ENCODE measurements around the gene ATP1A4. TPM values are rescaled to one million over a fixed set of nuclear protein-coding genes. Genes with fewer than 3 reads are reported as not detected.

The ATP1A4 gene
- total RNA-seq, 1 donor from 2014 or later, result 0.35 TPM

GRCh38 chr1:160206421-160207117, 55.2 kb downstream of the ATP1A4 start:
- H3K4me3 Mint-ChIP-seq, result peak overlapping the region; percentile 87
- H3K27ac Mint-ChIP-seq (ENCODE audit: unreplicated experiment), result peak overlapping the region; percentile 54
- TF ChIP-seq CTCF (conservative IDR thresholded peaks at IDR 0.05), result no peak
- H3K4me1 Mint-ChIP-seq, result peaks cover 69% of the 10 kb centered on the region
- H3K27me3 Mint-ChIP-seq (ENCODE audit: low read depth), result no peaks in the 10 kb centered on the region
- no peaks in the 10 kb centered on the region for H3K9me3 Mint-ChIP-seq
- peaks cover 5% of the 10 kb centered on the region for H3K36me3 Mint-ChIP-seq (ENCODE audit: low read depth)
- no peak for DNase-seq (ENCODE audit: low read depth, low spot score)

- Mint-ChIP-seq H3K4me1 (peaks cover 72% of the 10 kb centered on the region), H3K27me3 (ENCODE audit: low read depth) (no peaks in the 10 kb centered on the region), H3K9me3 (no peaks in the 10 kb centered on the region), H3K36me3 (ENCODE audit: low read depth) (peaks cover 7% of the 10 kb centered on the region), H3K27ac (ENCODE audit: unreplicated experiment) (no peak overlapping the region), H3K4me3 (peak overlapping the region; percentile 87)
- TF ChIP-seq CTCF (conservative IDR thresholded peaks at IDR 0.05), result no peak
- DNase-seq (ENCODE audit: low read depth, low spot score), result no peak
Observed at GRCh38 chr1:160207118-160207650, 55.8 kb downstream of the ATP1A4 start.

GRCh38 chr1:160207771-160208556, 56.6 kb downstream of the ATP1A4 start:
- no peak for DNase-seq (ENCODE audit: low read depth, low spot score)
- Mint-ChIP-seq H3K27ac (ENCODE audit: unreplicated experiment) (peak overlapping the region; percentile 70), H3K9me3 (no peaks in the 10 kb centered on the region), H3K4me3 (peak overlapping the region; percentile 87), H3K4me1 (peaks cover 72% of the 10 kb centered on the region), H3K27me3 (ENCODE audit: low read depth) (no peaks in the 10 kb centered on the region), H3K36me3 (ENCODE audit: low read depth) (peaks cover 12% of the 10 kb centered on the region)
- no peak for TF ChIP-seq CTCF (conservative IDR thresholded peaks at IDR 0.05)

GRCh38 chr1:160208557-160209320, 57.3 kb downstream of the ATP1A4 start:
- Mint-ChIP-seq H3K27me3 (ENCODE audit: low read depth) (no peaks in the 10 kb centered on the region), H3K9me3 (no peaks in the 10 kb centered on the region), H3K36me3 (ENCODE audit: low read depth) (peaks cover 16% of the 10 kb centered on the region), H3K27ac (ENCODE audit: unreplicated experiment) (peak overlapping the region; percentile 70), H3K4me3 (peak overlapping the region; percentile 73), H3K4me1 (peaks cover 72% of the 10 kb centered on the region)
- no peak for DNase-seq (ENCODE audit: low read depth, low spot score)
- TF ChIP-seq CTCF (conservative IDR thresholded peaks at IDR 0.05), result no peak

- H3K9me3 Mint-ChIP-seq, result no peaks in the 10 kb centered on the region
- peaks cover 19% of the 10 kb centered on the region for H3K36me3 Mint-ChIP-seq (ENCODE audit: low read depth)
- peak overlapping the region; percentile 51 for H3K27ac Mint-ChIP-seq (ENCODE audit: unreplicated experiment)
- no peaks in the 10 kb centered on the region for H3K27me3 Mint-ChIP-seq (ENCODE audit: low read depth)
- peak overlapping the region; percentile 73 for H3K4me3 Mint-ChIP-seq
- DNase-seq (ENCODE audit: low read depth, low spot score), result no peak
- peaks cover 64% of the 10 kb centered on the region for H3K4me1 Mint-ChIP-seq
- TF ChIP-seq CTCF (conservative IDR thresholded peaks at IDR 0.05), result no peak
Observed at GRCh38 chr1:160209321-160210046, 58.1 kb downstream of the ATP1A4 start.

All from neural crest cell (in vitro differentiated cells).